K562 (cell line): ENCODE data around the gene C11orf54. TPM values are rescaled to one million over a fixed set of nuclear protein-coding genes. Genes with fewer than 3 reads are reported as not detected.
A peak's percentile ranks its signal among the peaks of the same experiment; 100 is the strongest.

Experiments used
- FOXK1 ChIP-seq: sonication (generic); formaldehyde crosslinking; IDR thresholded peaks from 2 replicates; pipeline ENCODE4 v1.8.0; 2022; ENCODE audit warnings: missing genetic modification reagents, mild to moderate bottlenecking, borderline replicate concordance
- MEF2D ChIP-seq: conservative IDR thresholded peaks from 2 replicates; pipeline ENCODE4 v1.6.1; 2016; ENCODE audit warnings: low read depth, missing genetic modification characterization, missing compliant biosample characterization
- MGA ChIP-seq: fragments of 450-650 bp; IDR thresholded peaks from 2 replicates; pipeline ENCODE4 v1.6.1; 2016; ENCODE audit warnings: mild to moderate bottlenecking, moderate library complexity
- OTX1 ChIP-seq: fragments of 450-650 bp; formaldehyde crosslinking; IDR thresholded peaks from 2 replicates; pipeline ENCODE4 v1.4.0; 2022; ENCODE audit warnings: mild to moderate bottlenecking
- SNAPC5 ChIP-seq: fragments of 250-450 bp; sonication (Bioruptor Pico); IDR thresholded peaks from 2 replicates; pipeline ENCODE4 v1.8.0; 2021; ENCODE audit warnings: moderate library complexity, mild to moderate bottlenecking, inconsistent platforms
- ZNF511 ChIP-seq: sonication (generic); formaldehyde crosslinking; IDR thresholded peaks from 2 replicates; pipeline ENCODE4 v1.8.0; 2022; ENCODE audit warnings: mild to moderate bottlenecking, missing genetic modification reagents
- polyA plus RNA-seq, 8 experiments: library from polyadenylated mRNA; depleted of rRNA in 4 of 8; stranded (reverse) in 5 of 8; unstranded in 3 of 8; fragments of >200 nt; fragmentation: Nextera tagmentation in 2 of 8; fragmentation: Illumina TruSeq in 1 of 8; extraction: Ambion mirVana in 2 of 8; extraction: Trizol in 1 of 8; gene quantifications; 2 replicates each; pipeline versions ENCODE4 v1.2.1 to v1.2.3, GENCODE V29; 2011 to 2014; ENCODE audit warnings: inconsistent platforms in 1 of 8, missing spikeins in 1 of 8
- total RNA-seq, 7 experiments: library from RNA; depleted of rRNA in 6 of 7; stranded (reverse); fragments of >200 nt in 6 of 7; fragmentation: Illumina TruSeq in 2 of 7; extraction: Trizol in 2 of 7; gene quantifications; 2 replicates each; pipeline versions ENCODE4 v1.2.1 to v1.2.3, GENCODE V29; 2011 to 2021; ENCODE audit warnings: low replicate concordance in 1 of 7
- TF ChIP-seq, protein P1 (sequence below): sonication (generic); formaldehyde crosslinking; IDR thresholded peaks from 2 replicates; pipeline ENCODE4 v1.8.0; 2022; ENCODE audit warnings: mild to moderate bottlenecking, missing genetic modification reagents, borderline replicate concordance
- TF ChIP-seq, protein P2 (sequence below): sonication (generic); formaldehyde crosslinking; IDR thresholded peaks from 2 replicates; pipeline ENCODE4 v1.8.0; 2022; ENCODE audit warnings: missing genetic modification reagents, mild to moderate bottlenecking, borderline replicate concordance

The C11orf54 gene
- total and polyA plus RNA-seq, 9 of the 15 experiments (the other 6 are each of a cell fraction or from before 2014, with no cell fraction given) = 13.4 to 33.0 (median 23.1) TPM

GRCh38 chr11:93784145-93784934 is 42.9 kb downstream of the C11orf54 start, which contains the start of gene MED17 (continued):
- TF ChIP-seq MGA (peak; percentile 52; the same call in 1 of the 2 replicates), MEF2D (no peak), FOXK1 (0 out of 2 replicates have a peak, but pooled peaks have one; percentile 27), SNAPC5 (no peak), ZNF511 (CRISPR knock-in tag) (peak; percentile 91; the same call in 1 of the 2 replicates), OTX1 (CRISPR knock-in tag) (no peak)
- TF ChIP-seq, protein P1, sequence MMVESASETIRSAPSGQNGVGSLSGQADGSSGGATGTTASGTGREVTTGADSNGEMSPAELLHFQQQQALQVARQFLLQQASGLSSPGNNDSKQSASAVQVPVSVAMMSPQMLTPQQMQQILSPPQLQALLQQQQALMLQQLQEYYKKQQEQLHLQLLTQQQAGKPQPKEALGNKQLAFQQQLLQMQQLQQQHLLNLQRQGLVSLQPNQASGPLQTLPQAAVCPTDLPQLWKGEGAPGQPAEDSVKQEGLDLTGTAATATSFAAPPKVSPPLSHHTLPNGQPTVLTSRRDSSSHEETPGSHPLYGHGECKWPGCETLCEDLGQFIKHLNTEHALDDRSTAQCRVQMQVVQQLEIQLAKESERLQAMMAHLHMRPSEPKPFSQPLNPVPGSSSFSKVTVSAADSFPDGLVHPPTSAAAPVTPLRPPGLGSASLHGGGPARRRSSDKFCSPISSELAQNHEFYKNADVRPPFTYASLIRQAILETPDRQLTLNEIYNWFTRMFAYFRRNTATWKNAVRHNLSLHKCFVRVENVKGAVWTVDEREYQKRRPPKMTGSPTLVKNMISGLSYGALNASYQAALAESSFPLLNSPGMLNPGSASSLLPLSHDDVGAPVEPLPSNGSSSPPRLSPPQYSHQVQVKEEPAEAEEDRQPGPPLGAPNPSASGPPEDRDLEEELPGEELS = no peak
- TF ChIP-seq, protein P2, sequence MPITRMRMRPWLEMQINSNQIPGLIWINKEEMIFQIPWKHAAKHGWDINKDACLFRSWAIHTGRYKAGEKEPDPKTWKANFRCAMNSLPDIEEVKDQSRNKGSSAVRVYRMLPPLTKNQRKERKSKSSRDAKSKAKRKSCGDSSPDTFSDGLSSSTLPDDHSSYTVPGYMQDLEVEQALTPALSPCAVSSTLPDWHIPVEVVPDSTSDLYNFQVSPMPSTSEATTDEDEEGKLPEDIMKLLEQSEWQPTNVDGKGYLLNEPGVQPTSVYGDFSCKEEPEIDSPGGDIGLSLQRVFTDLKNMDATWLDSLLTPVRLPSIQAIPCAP = no peak
